HepG2 (cell line): ENCODE measurements around the gene MACROH2A1. TPM values are rescaled to one million over a fixed set of nuclear protein-coding genes. Genes with fewer than 3 reads are reported as not detected.

Source experiments
- AGO2 ChIP-seq: fragments of 200-400 bp; formaldehyde crosslinking; optimal IDR thresholded peaks from 2 replicates; pipeline ENCODE3; 2017; ENCODE audit warnings: mild to moderate bottlenecking, low read depth, low read length, moderate library complexity
- ATF7 ChIP-seq, 2 experiments: fragments of 450-650 bp in 1 of 2; sonication (generic) in 1 of 2; formaldehyde crosslinking in 1 of 2; IDR thresholded peaks; 2 replicates each; pipeline versions ENCODE4 v1.4.0 to v1.6.1; 2016 to 2020; ENCODE audit warnings: antibody characterized with exemption in 1 of 2, mild to moderate bottlenecking in 1 of 2, missing genetic modification reagents in 1 of 2
- CREM ChIP-seq, 2 experiments: sonication (generic) in 1 of 2; formaldehyde crosslinking in 1 of 2; IDR thresholded peaks; 2 replicates each; pipeline versions ENCODE4 v1.4.0 to v1.6.1; 2016 to 2020; ENCODE audit warnings: antibody characterized with exemption in 1 of 2, mild to moderate bottlenecking in 1 of 2, missing genetic modification reagents in 1 of 2
- HMG20B ChIP-seq: conservative IDR thresholded peaks from 2 replicates; pipeline ENCODE4 v1.6.1; 2016; ENCODE audit warnings: missing genetic modification reagents, missing compliant biosample characterization
- MED8 ChIP-seq: sonication (generic); formaldehyde crosslinking; IDR thresholded peaks from 2 replicates; pipeline ENCODE4 v1.8.1; 2023; ENCODE audit warnings: mild to moderate bottlenecking, missing genetic modification reagents; ENCODE audit not compliant: insufficient replicate concordance
- NCOR1 ChIP-seq: fragments of 200-600 bp; sonication (generic); IDR thresholded peaks from 2 replicates; pipeline ENCODE4 v1.7.0; 2017; ENCODE audit warnings: antibody characterized with exemption, low read length, borderline replicate concordance
- NR2F6 ChIP-seq, 2 experiments: IDR thresholded peaks; 2 replicates each; pipeline ENCODE4 v1.6.1; 2016; ENCODE audit warnings: antibody characterized with exemption in 1 of 2, mild to moderate bottlenecking in 1 of 2
- SIX1 ChIP-seq: sonication (generic); formaldehyde crosslinking; IDR thresholded peaks from 2 replicates; pipeline ENCODE4 v1.4.0; 2020; ENCODE audit warnings: missing genetic modification reagents, borderline replicate concordance
- TARDBP ChIP-seq: sonication (generic); formaldehyde crosslinking; IDR thresholded peaks from 2 replicates; pipeline ENCODE4 v1.8.0; 2022; ENCODE audit warnings: mild to moderate bottlenecking, missing genetic modification reagents
- ZBTB4 ChIP-seq: sonication (generic); formaldehyde crosslinking; IDR thresholded peaks from 2 replicates; pipeline ENCODE4 v1.4.0; 2020; ENCODE audit warnings: missing genetic modification reagents, mild to moderate bottlenecking, borderline replicate concordance
- ZC3H13 ChIP-seq: sonication (generic); formaldehyde crosslinking; IDR thresholded peaks from 2 replicates; pipeline ENCODE4 v1.8.1; 2023; ENCODE audit warnings: mild to moderate bottlenecking, missing genetic modification reagents, moderate library complexity
- ZFY ChIP-seq: sonication (generic); formaldehyde crosslinking; IDR thresholded peaks from 2 replicates; pipeline ENCODE4 v1.4.0; 2020; ENCODE audit warnings: missing genetic modification reagents
- ZNF160 ChIP-seq: sonication (generic); formaldehyde crosslinking; IDR thresholded peaks from 2 replicates; pipeline ENCODE4 v1.8.0; 2022; ENCODE audit warnings: mild to moderate bottlenecking, inconsistent platforms, missing genetic modification reagents
- ZNF335 ChIP-seq: sonication (generic); formaldehyde crosslinking; IDR thresholded peaks from 2 replicates; pipeline ENCODE4 v1.4.0; 2020; ENCODE audit warnings: missing genetic modification reagents
- ZNF350 ChIP-seq: sonication (generic); formaldehyde crosslinking; IDR thresholded peaks from 2 replicates; pipeline ENCODE4 v1.4.0; 2020; ENCODE audit warnings: mild to moderate bottlenecking, low read depth, missing genetic modification reagents, borderline replicate concordance
- ZNF501 ChIP-seq: sonication (generic); formaldehyde crosslinking; IDR thresholded peaks from 2 replicates; pipeline ENCODE4 v1.5.1; 2020; ENCODE audit warnings: mild to moderate bottlenecking, moderate library complexity, missing genetic modification reagents
- polyA plus RNA-seq, 8 experiments: library from polyadenylated mRNA; depleted of rRNA in 3 of 8; stranded (reverse) in 7 of 8; unstranded in 1 of 8; fragments of >200 nt; fragmentation: Illumina TruSeq in 4 of 8; extraction: Trizol in 4 of 8; gene quantifications; 2 replicates each; pipeline versions ENCODE4 v1.2.1 to v1.2.3, GENCODE V29; 2011 to 2016; ENCODE audit warnings: low read depth in 4 of 8, missing spikeins in 1 of 8, mixed read lengths in 1 of 8; ENCODE audit not compliant: insufficient read depth in 1 of 8
- total RNA-seq, 5 experiments: library from RNA; depleted of rRNA; stranded (reverse); fragments of >200 nt; fragmentation: Illumina TruSeq; extraction: Trizol; gene quantifications; 2 replicates each; pipeline ENCODE4 v1.2.3, GENCODE V29; 2016; ENCODE audit warnings: low read depth in 1 of 5
- TF ChIP-seq, protein P1 (sequence below): sonication (generic); formaldehyde crosslinking; IDR thresholded peaks from 2 replicates; pipeline ENCODE4 v1.4.0; 2020; ENCODE audit warnings: missing genetic modification reagents, borderline replicate concordance

The MACROH2A1 gene
- total and polyA plus RNA-seq, 2 of the 13 experiments (the other 11 are each of a cell fraction or from before 2014, with no cell fraction given), result 69.1 to 158 TPM

- TF ChIP-seq SIX1, result peak; percentile 36; the same call in 1 of the 2 replicates
- peak; percentile 31; the same call in 1 of the 2 replicates for TF ChIP-seq ZNF350 (CRISPR knock-in tag)
- peak; percentile 50 for TF ChIP-seq MED8 (CRISPR knock-in tag)
- TF ChIP-seq, protein P1, sequence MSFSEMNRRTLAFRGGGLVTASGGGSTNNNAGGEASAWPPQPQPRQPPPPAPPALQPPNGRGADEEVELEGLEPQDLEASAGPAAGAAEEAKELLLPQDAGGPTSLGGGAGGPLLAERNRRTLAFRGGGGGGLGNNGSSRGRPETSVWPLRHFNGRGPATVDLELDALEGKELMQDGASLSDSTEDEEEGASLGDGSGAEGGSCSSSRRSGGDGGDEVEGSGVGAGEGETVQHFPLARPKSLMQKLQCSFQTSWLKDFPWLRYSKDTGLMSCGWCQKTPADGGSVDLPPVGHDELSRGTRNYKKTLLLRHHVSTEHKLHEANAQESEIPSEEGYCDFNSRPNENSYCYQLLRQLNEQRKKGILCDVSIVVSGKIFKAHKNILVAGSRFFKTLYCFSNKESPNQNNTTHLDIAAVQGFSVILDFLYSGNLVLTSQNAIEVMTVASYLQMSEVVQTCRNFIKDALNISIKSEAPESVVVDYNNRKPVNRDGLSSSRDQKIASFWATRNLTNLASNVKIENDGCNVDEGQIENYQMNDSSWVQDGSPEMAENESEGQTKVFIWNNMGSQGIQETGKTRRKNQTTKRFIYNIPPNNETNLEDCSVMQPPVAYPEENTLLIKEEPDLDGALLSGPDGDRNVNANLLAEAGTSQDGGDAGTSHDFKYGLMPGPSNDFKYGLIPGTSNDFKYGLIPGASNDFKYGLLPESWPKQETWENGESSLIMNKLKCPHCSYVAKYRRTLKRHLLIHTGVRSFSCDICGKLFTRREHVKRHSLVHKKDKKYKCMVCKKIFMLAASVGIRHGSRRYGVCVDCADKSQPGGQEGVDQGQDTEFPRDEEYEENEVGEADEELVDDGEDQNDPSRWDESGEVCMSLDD (CRISPR knock-in tag), result peak; percentile 20; the same call in 1 of the 2 replicates
- peak; percentile 53; the same call in 1 of the 2 replicates for TF ChIP-seq CREM (IDR thresholded peaks at IDR 0.05)
- no peak for TF ChIP-seq CREM (CRISPR knock-in tag; IDR thresholded peaks at IDR 0.05)
- TF ChIP-seq NR2F6 (IDR thresholded peaks at IDR 0.05), result peak; percentile 70
- TF ChIP-seq NR2F6 (CRISPR knock-in tag; IDR thresholded peaks at IDR 0.05), result peak; percentile 84
- peak; percentile 60; the same call in 1 of the 2 replicates for TF ChIP-seq ZNF501 (CRISPR knock-in tag)
- peak; percentile 90; the same call in 1 of the 2 replicates for TF ChIP-seq ZBTB4 (CRISPR knock-in tag)
- peak; percentile 57 for TF ChIP-seq TARDBP (CRISPR knock-in tag)
- no peak for TF ChIP-seq HMG20B (CRISPR knock-in tag)
- no peak for TF ChIP-seq ZNF335 (CRISPR knock-in tag)
- no peak for TF ChIP-seq AGO2
- TF ChIP-seq ATF7 (IDR thresholded peaks at IDR 0.05), result no peak
- TF ChIP-seq ATF7 (CRISPR knock-in tag; IDR thresholded peaks at IDR 0.05), result no peak
- TF ChIP-seq NCOR1, result peak; percentile 58; the same call in 1 of the 2 replicates
- TF ChIP-seq ZNF160, result no peak
- no peak for TF ChIP-seq ZC3H13 (CRISPR knock-in tag)
- TF ChIP-seq ZFY, result no peak
These were observed 94.4 kb downstream of the MACROH2A1 start (continued) for GRCh38 chr5:135304352-135305221.
